Urothelium cell line (cell line): ENCODE measurements around the gene NAGLU.
"Not testable (repeated sequence)": the region's sequence is repeated elsewhere in the genome, so short reads cannot be mapped to it uniquely, and the experiment has no call there.

ENCODE experiments used
- DNase-seq: peaks from one replicate; pipeline ENCODE4 v3.0.0; 2011; ENCODE audit warnings: low spot score, mixed read lengths
- FAIRE-seq: peaks from 2 replicates; lab custom pipeline; 2011; peaks lifted over from hg19 to GRCh38; lab: Jason Lieb, UNC

The NAGLU gene

GRCh38 chr17:42520540-42520951, 15.5 kb upstream of the NAGLU start:
- FAIRE-seq (no peak), DNase-seq (no peak)

- FAIRE-seq, result peak; percentile 9
Measured at GRCh38 chr17:42521036-42521435, 15.0 kb upstream of the NAGLU start.

GRCh38 chr17:42521666-42522262, 14.3 kb upstream of the NAGLU start:
- no peak for DNase-seq

More at GRCh38 chr17:42521036-42521435, 15.0 kb upstream of the NAGLU start:
- DNase-seq, result no peak

GRCh38 chr17:42522263-42522790, 13.7 kb upstream of the NAGLU start:
- no peak for FAIRE-seq
- DNase-seq, result no peak

More at GRCh38 chr17:42521666-42522262, 14.3 kb upstream of the NAGLU start:
- FAIRE-seq, result no peak

- DNase-seq (no peak), FAIRE-seq (no peak)
Measured at GRCh38 chr17:42522798-42523278, 13.2 kb upstream of the NAGLU start.

- DNase-seq (no peak), FAIRE-seq (no peak)
Measured at GRCh38 chr17:42525221-42525620, 10.8 kb upstream of the NAGLU start.

- FAIRE-seq, result no peak
- no peak for DNase-seq
Measured at GRCh38 chr17:42526031-42526444, 10.0 kb upstream of the NAGLU start.

- FAIRE-seq (no peak), DNase-seq (no peak)
Measured at GRCh38 chr17:42527932-42528331, 8.1 kb upstream of the NAGLU start.

GRCh38 chr17:42529061-42529460, 7.0 kb upstream of the NAGLU start:
- DNase-seq (no peak), FAIRE-seq (no peak)

- no peak for FAIRE-seq
- no peak for DNase-seq
Measured at GRCh38 chr17:42530952-42531454, 5.0 kb upstream of the NAGLU start.

GRCh38 chr17:42531455-42532354, 4.3 kb upstream of the NAGLU start:
- FAIRE-seq (no peak), DNase-seq (peak; percentile 66)

GRCh38 chr17:42535155-42536047, 640 bp upstream of the NAGLU start:
- DNase-seq (no peak), FAIRE-seq (no peak)

GRCh38 chr17:42536372-42537155, 523 bp downstream of the NAGLU start:
- peak; percentile 96 for DNase-seq
- FAIRE-seq, result peak; percentile 74

- DNase-seq, result no peak
- FAIRE-seq, result no peak
Measured at GRCh38 chr17:42537156-42537805, 1.2 kb downstream of the NAGLU start.

GRCh38 chr17:42537826-42538451, 1.9 kb downstream of the NAGLU start:
- DNase-seq, result no peak
- no peak for FAIRE-seq

- no peak for FAIRE-seq
- DNase-seq, result no peak
Measured at GRCh38 chr17:42538482-42538881, 2.4 kb downstream of the NAGLU start.

GRCh38 chr17:42540558-42540957, 4.5 kb downstream of the NAGLU start:
- FAIRE-seq, DNase-seq: not testable (repeated sequence)

- FAIRE-seq, result no peak
Measured at GRCh38 chr17:42541041-42541833, 5.2 kb downstream of the NAGLU start.

More at GRCh38 chr17:42541041-42541833, 5.2 kb downstream of the NAGLU start:
- no peak for DNase-seq
